Measurements from ENCODE around the gene SMS.

- TF ChIP-seq CTCF (IDR thresholded peaks at IDR 0.05; ENCODE audit: low read length) (no peak), EZH2 (IDR thresholded peaks at IDR 0.05; ENCODE audit: borderline replicate concordance, low read length) (no peak)
Observed at GRCh38 chrX:22032506-22032905, 92.0 kb downstream of the SMS start.

Measured in OCI-LY1 (cell line).